Activated CD4-positive, alpha-beta T cell treated with anti-CD3 and anti-CD28 coated beads for 4 hours (primary cell): ENCODE measurements around the gene EBF3.

Experiments
- DNase-seq, 2 donors: peaks; one replicate each; pipeline ENCODE4 v3.0.0-alpha.2; 2020

Gene EBF3

GRCh38 chr10:129970465-129971364 lies 6.6 kb upstream of the EBF3 start:
- DNase-seq: no peak

GRCh38 chr10:129969911-129970464 lies 5.9 kb upstream of the EBF3 start:
- DNase-seq: no peak

GRCh38 chr10:129969184-129969910 lies 5.3 kb upstream of the EBF3 start:
- DNase-seq: no peak

GRCh38 chr10:129968853-129969183 lies 4.7 kb upstream of the EBF3 start:
- no peak for DNase-seq

GRCh38 chr10:129968020-129968852 lies 4.2 kb upstream of the EBF3 start:
- no peak for DNase-seq

GRCh38 chr10:129967579-129968019 lies 3.5 kb upstream of the EBF3 start:
- DNase-seq: no peak

GRCh38 chr10:129966889-129967578 lies 3.0 kb upstream of the EBF3 start:
- no peak for DNase-seq

GRCh38 chr10:129966370-129966888 lies 2.4 kb upstream of the EBF3 start:
- no peak for DNase-seq

GRCh38 chr10:129965959-129966358 lies 1.9 kb upstream of the EBF3 start:
- DNase-seq: no peak

- no peak for DNase-seq
Observed at GRCh38 chr10:129965425-129965808, 1.3 kb upstream of the EBF3 start.

GRCh38 chr10:129964611-129965424 lies 744 bp upstream of the EBF3 start:
- DNase-seq: no peak

- no peak for DNase-seq
Observed at GRCh38 chr10:129962872-129963640, 1.0 kb downstream of the EBF3 start.

GRCh38 chr10:129962031-129962871 lies 1.8 kb downstream of the EBF3 start:
- DNase-seq: no peak

GRCh38 chr10:129961157-129961701 lies 2.8 kb downstream of the EBF3 start:
- DNase-seq: no peak

- DNase-seq: no peak
Observed at GRCh38 chr10:129960481-129961156, 3.5 kb downstream of the EBF3 start.

- DNase-seq: no peak
Observed at GRCh38 chr10:129959544-129960480, 4.3 kb downstream of the EBF3 start.
